H1 (cell line): ENCODE measurements around the gene TP53RK. TPM values are rescaled to one million over a fixed set of nuclear protein-coding genes. Genes with fewer than 3 reads are reported as not detected.
A peak's percentile ranks its signal among the peaks of the same experiment; 100 is the strongest.

ENCODE experiments used
- EGR1 ChIP-seq: IDR thresholded peaks from 2 replicates; pipeline ENCODE4 v1.6.1; 2011; ENCODE audit warnings: low read depth, low read length, borderline replicate concordance
- POLR2A ChIP-seq, 2 experiments: IDR thresholded peaks; 1 replicate in 1 of 2; 2 replicates in 1 of 2; pipeline ENCODE4 v1.6.1; 2011; ENCODE audit warnings: low read depth in 2 of 2, low read length in 2 of 2, mild to moderate bottlenecking in 2 of 2; ENCODE audit errors: control extremely low read depth in 1 of 2
- POU5F1 ChIP-seq: IDR thresholded peaks from 2 replicates; pipeline ENCODE4 v1.6.1; 2011; ENCODE audit warnings: low read depth, mild to moderate bottlenecking, low read length, moderate library complexity
- RAD21 ChIP-seq, 2 experiments: IDR thresholded peaks in 1 of 2; conservative IDR thresholded peaks in 1 of 2; 2 replicates each; pipeline ENCODE4 v1.6.1; 2011; ENCODE audit warnings: low read depth in 2 of 2, low read length in 2 of 2, improper control_type of control experiment in 1 of 2, inconsistent platforms in 1 of 2, mild to moderate bottlenecking in 1 of 2, moderate library complexity in 1 of 2
- RBBP5 ChIP-seq: IDR thresholded peaks from 2 replicates; pipeline ENCODE4 v1.7.1; 2012; ENCODE audit warnings: low read depth, mild to moderate bottlenecking, inconsistent platforms, low read length, moderate library complexity, borderline replicate concordance
- RFX5 ChIP-seq: IDR thresholded peaks from 2 replicates; pipeline ENCODE4 v1.6.1; 2011; ENCODE audit warnings: low read depth, low read length, improper control_type of control experiment, borderline replicate concordance
- TBP ChIP-seq: IDR thresholded peaks from 2 replicates; pipeline ENCODE4 v1.6.1; 2011; ENCODE audit warnings: low read depth, low read length, improper control_type of control experiment
- ZNF274 ChIP-seq: IDR thresholded peaks from 2 replicates; pipeline ENCODE4 v1.7.0; 2012; ENCODE audit warnings: low read length, borderline replicate concordance; ENCODE audit errors: extremely low read depth
- polyA plus RNA-seq, 7 experiments: library from polyadenylated mRNA; depleted of rRNA in 3 of 7; stranded (reverse) in 5 of 7; unstranded in 2 of 7; fragments of >200 nt in 5 of 7; fragments of 200-250 nt in 2 of 7; gene quantifications; 1 replicate in 5 of 7; 2 replicates in 1 of 7; 4 replicates in 1 of 7; pipeline versions ENCODE4 v1.2.1 to v1.2.3, GENCODE V29; 2011 to 2013; ENCODE audit warnings: missing spikeins in 2 of 7, mixed read lengths in 2 of 7
- total RNA-seq: library from RNA; stranded (reverse); fragmentation: NEBNext Ultra II Directional; extraction: Animal tissue kit (Norgen Biotek cat#: 25700); gene quantifications from 2 replicates; pipeline ENCODE4 v1.2.1, GENCODE V29; 2021

TP53RK gene
- total and polyA plus RNA-seq, 2 of the 8 experiments (the other 6 are each of a cell fraction or from before 2014, with no cell fraction given), result 8.5 to 16.3 TPM

DNA sequence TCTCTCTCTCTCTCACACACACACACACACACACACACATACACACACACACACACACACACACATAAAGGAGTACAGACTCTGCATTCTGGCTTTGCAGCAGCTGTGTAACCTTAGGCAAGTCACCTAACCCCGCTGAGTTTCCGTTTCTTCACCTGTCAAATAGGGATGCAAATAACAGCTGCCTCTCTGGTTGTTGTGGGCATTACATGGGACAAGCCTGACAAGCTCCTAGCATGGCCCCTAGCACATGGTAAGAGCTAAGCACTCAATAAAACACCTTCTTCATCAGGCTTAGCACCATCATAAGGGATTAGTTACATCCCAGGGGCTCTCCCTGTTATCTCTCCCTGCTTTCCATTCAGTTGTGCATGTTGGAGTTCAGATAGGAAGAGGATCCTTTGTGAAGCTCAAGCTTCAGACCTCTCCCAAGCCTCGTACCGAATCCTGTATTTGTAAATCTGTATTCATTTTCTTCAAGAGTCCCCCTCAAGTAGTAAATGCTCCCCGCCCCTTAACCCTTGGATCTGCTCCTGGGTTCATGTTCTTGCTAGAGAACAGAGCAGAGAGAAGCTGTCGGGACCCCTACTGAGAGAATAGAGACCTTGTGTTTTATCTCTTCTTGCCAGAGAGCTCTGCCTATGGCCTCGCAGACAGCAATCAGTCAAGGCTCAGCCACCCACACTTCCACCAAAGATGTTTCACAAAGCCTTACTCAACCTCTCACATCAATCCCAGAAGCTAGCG lies 40.2 kb downstream of the TP53RK start (continued):
- no peak for TF ChIP-seq RFX5
- TF ChIP-seq EGR1, result no peak
- no peak for TF ChIP-seq TBP
- no peak for TF ChIP-seq RBBP5
- TF ChIP-seq POLR2A (IDR thresholded peaks at IDR 0.05; ENCODE audit: control extremely low read depth in 1 of 2, low read depth in 2 of 2, low read length in 2 of 2), result no peak
- TF ChIP-seq ZNF274, result no peak
- TF ChIP-seq POU5F1, result no peak
- peak in 1 of 2 experiments; percentile 16; a peak in 1 of 4 replicates for TF ChIP-seq RAD21 (IDR thresholded peaks at IDR 0.05 in 1 of 2, conservative IDR thresholded peaks at IDR 0.05 in 1 of 2; ENCODE audit: low read depth in 2 of 2, low read length in 2 of 2)
